AML-193 (cell line): ENCODE measurements around the gene TAMALIN.
A peak's percentile ranks its signal among the peaks of the same experiment; 100 is the strongest.

Experiments used
- DNase-seq, 2 experiments: peaks; one replicate each; lab custom pipeline; 2025; lab: John Stamatoyannopoulos, UW

Gene TAMALIN

GRCh38 chr12:52037248-52037861, 30.6 kb downstream of the TAMALIN start:
- DNase-seq = no peak

GRCh38 chr12:52038447-52038846, 31.7 kb downstream of the TAMALIN start:
- DNase-seq = no peak

DNA sequence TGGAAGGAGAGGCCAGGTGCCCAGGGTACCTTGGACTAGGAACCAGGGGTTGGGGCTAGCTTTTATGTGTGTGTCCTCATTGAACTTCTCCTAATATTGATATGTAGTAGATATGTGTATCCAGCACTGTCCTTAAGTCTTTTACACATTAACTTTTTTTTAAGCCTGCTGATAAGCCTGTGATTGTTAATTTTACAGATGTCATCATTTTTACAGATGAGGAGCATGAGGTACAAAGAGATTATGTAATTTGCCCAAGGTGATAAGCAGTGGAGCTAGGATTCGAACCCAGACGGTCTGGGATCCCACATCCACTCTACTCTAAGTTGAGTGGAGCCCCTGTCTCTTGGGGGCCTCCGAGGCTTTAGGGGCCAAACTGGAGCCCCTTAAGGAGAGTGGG, 34.3 kb downstream of the TAMALIN start:
- DNase-seq = no peak

DNA sequence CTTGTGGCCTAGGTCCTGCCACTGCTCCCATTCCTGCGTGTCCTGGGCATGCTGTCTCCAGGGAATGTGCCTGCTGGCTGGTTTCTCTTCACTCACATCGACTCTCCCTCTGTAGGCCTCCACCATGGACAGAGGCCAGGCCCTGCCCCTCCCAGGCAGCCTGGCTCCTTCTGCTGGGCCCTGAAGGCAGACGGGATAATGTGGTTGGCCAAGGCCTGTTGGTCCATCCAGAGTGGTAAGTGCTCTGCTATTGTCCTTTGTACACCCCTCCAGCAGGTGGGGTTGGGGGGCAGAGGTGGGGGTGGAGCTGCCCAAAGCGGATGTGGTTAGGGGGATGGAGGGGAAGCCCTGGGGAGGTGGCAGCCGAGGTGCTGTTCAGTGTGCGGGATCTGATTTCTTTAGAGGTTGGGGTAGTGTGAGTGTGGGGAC, 35.0 kb downstream of the TAMALIN start:
- DNase-seq = no peak

DNA sequence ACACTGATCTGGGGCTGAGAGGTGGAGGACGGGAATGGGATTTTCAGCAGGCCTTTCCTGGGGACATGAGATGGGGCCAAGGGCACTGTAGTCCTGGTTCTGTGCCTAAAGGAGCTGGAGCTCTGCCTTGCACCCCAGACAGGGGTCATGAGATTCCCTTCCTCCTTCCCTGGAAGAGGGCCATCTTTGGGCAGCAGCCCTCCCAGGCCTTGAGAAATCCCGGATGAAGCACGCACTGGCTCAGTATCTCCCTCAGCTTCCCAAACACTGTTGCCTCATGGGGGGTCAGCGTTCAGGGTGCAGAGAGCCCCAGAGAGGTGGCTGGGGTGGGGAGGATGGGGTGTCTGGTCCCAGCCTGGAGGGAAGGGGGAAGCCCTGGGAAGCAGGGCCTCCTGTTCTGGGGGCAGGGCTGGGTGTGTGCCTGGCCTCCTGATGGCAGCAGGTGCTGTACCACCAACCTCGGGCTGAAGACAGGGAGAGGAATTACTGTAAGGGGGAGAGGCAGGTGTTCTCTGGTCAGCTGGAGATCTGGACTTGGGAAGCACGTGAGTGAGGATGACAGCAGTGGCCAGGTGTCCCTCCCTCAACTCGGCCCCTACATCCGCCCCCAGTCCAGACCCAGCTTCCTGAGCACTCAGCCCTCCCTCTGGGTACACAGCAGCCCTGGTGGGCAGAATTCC, 36.1 kb downstream of the TAMALIN start:
- DNase-seq = no peak

DNA sequence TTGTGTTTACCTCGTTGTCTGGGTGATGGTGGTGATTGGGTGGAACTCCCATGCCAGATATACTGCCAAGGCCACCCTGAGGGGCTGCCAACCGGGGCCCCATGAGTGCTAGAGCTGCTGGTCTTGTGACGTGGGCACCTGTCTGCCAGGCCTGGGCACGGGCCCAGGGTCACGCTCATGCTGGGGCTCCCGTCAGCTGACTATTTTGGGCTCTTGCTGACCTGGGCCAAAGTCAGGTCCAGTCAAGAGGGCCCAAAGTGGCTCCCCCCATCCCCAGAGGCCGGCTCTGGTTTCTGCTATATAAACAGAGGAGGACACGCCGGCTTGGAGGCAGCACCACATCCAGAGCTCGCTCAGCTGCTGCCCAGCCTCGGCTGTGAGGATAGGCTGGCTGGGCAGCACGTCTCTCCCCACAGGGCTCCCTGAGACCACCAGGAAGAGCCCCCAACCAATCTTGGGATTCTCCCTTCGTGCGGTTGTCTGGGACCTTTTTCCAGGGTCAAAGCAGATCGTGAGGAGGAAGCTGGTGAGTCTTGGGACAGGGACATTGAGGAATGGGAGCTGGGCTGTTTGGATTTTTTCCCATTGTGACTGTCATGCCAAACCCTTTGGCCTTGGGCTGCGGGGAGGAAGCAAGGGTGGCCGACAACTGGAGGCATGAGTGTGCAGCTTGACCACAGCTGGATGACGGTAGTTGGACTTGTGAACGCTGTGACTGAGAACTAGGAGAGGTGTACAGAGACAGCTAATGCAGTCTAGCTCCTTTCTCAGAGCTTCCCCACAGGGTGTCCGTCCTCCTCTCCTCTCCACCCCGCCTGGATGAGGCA, 36.9 kb downstream of the TAMALIN start:
- no peak for DNase-seq

DNA sequence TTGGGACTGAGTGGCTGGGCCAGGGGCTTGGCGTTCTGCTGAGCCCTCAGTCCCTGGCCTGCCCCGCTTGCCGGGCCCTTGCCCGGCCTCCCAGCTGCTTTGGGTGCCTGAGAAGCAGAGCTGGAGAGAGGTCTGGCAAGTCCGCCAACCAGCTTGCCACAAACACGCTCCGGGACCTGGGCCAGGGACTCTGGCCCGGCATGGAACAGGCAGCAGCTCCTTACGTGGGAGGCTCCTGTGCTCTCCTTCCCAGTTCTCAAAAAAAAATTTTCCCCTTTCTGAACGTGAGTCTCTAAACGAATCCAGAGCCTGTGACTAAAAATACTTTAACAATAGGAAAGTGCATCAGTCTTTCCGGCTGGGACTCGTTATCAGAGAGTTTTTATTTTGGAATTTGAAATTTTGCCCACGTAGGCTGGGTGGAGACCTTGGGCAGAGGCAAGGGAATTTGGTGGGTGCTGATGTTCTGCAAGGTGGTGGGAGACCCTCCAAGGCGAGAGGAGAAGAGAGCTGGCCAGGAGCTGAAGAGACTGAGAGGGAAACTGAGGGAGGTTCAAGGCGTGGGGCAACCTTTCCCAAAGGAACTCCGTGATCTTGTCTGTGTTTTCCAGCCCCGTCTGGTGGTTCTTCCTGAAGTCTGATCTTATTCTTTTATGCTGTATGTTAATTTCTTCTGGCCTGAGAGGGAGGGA, 37.7 kb downstream of the TAMALIN start:
- no peak for DNase-seq

GRCh38 chr12:52045794-52046199, 39.1 kb downstream of the TAMALIN start:
- DNase-seq = peak; percentile 67 to 69

GRCh38 chr12:52046859-52047258, 40.1 kb downstream of the TAMALIN start:
- no peak for DNase-seq

GRCh38 chr12:52049286-52049685, 42.5 kb downstream of the TAMALIN start:
- DNase-seq = no peak

GRCh38 chr12:52049688-52050087, 42.9 kb downstream of the TAMALIN start:
- DNase-seq = no peak

DNA sequence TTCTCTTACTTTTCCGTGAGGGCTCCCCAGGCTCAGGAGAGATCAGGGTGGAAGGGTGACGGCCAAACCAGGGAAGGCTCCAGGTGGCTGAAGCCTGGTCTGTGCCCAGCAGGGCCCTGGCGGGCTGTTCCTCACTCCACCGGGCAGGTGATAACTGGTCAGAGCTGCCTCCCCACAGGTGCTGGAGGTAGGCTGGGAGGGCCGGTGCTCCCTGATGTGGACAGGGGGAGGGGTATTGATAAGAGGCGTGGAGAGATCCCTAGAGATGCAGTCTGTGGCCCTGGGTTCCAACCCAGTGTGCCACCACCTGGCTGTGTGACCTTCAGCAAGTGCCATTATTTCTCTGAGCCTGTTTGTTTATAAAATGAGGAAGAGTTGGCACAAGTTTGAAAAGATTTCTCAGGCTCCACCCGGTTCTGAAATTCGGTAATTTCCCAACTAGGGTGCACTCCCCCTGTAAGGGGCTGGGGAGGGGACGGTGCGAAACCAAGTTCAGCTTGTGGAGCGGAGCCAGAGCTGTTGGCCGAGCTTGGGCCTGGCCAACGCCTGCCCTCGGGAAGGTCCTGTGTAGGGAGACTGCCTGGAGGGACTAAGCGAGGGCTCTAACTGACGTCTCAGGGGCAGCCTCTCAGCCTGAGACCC, 43.5 kb downstream of the TAMALIN start:
- DNase-seq = peak in 1 of 2 experiments; percentile 12

- peak; percentile 48 to 64 for DNase-seq
Measured at GRCh38 chr12:52050758-52051541, 44.2 kb downstream of the TAMALIN start, which contains the start of gene NR4A1. Gene NR4A1, plus strand, starts transcription at chr12:52051442. Its CDS starts 2,887 bp downstream, at chr12:52054329.

- DNase-seq = no peak
Measured at GRCh38 chr12:52052468-52053186, 45.9 kb downstream of the TAMALIN start.

DNA sequence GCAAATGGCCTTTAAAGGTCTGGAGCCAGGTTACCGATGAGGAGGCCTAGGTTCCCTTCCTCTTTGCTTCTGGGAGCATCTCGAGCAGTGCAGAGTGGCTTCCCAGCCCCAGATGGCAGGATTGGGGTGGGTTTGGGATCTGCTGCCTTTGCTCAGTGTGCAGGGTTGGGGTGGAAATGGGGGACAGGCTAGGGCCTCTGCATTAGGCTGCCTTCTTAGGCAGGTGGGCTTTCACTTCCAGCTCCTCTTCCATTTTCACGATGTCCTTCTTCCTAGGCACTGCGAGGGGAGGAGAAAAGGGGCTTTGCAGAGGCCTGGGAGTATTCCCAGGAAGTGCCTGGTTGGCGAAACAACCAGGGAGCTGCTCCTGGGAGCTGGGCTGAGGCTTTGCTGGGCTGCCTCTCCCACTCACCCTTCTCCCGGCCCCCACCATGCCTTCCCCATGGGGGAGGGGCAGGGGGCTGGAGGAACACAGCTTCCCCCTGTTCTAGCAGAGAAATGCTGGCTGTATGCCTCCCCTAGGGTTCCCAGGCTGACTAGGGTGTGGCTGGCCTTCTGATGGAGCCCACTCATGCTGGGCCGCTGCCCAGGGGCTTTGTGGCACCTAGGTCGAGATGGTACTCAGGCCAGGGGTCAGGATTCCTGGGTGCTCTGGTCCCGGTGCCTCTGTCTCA, 46.9 kb downstream of the TAMALIN start:
- no peak for DNase-seq

DNA sequence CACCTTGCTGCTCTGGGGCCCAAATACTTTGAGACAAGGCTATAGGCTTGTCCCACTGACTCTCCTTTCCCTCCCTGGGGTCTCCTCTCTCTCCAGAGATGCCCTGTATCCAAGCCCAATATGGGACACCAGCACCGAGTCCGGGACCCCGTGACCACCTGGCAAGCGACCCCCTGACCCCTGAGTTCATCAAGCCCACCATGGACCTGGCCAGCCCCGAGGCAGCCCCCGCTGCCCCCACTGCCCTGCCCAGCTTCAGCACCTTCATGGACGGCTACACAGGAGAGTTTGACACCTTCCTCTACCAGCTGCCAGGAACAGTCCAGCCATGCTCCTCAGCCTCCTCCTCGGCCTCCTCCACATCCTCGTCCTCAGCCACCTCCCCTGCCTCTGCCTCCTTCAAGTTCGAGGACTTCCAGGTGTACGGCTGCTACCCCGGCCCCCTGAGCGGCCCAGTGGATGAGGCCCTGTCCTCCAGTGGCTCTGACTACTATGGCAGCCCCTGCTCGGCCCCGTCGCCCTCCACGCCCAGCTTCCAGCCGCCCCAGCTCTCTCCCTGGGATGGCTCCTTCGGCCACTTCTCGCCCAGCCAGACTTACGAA, 47.6 kb downstream of the TAMALIN start:
- no peak for DNase-seq

DNA sequence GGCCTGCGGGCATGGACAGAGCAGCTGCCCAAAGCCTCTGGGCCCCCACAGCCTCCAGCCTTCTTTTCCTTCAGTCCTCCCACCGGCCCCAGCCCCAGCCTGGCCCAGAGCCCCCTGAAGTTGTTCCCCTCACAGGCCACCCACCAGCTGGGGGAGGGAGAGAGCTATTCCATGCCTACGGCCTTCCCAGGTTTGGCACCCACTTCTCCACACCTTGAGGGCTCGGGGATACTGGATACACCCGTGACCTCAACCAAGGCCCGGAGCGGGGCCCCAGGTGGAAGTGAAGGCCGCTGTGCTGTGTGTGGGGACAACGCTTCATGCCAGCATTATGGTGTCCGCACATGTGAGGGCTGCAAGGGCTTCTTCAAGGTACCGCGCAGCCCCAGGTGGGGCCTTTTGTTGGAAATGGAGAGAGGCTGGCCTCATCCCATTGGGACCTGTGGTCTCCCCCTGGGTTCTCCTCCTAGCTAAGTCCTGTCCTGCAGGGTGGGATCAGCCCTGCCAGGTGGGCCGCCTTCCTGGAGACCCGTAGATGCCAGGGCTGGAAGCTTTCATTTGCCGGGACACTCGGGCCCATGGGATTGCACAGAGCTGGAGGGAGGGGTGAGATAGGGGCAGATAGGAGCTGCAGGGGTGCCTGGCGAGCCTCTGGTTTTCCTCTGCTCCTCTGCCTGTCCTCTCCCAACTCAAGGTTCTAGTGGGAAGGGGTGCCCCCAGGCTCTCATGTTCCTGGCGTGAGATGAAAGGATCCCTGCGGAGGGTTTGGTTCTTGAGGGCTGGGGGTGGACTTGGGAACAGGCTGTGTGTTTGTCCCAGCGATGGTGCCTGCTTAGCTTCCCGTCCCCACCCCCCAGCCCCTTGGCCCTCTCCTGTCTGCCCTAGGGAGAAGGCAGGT, 48.3 kb downstream of the TAMALIN start:
- DNase-seq = no peak
